Limb (tissue), 2 donors: ENCODE measurements around the gene FFAR4.

Experiments
- DNase-seq, 2 donors: peaks; one replicate each; pipeline ENCODE4 v3.0.0-alpha.2; 2016; ENCODE audit errors: extremely low spot score in 2 of 2

FFAR4 gene

DNA sequence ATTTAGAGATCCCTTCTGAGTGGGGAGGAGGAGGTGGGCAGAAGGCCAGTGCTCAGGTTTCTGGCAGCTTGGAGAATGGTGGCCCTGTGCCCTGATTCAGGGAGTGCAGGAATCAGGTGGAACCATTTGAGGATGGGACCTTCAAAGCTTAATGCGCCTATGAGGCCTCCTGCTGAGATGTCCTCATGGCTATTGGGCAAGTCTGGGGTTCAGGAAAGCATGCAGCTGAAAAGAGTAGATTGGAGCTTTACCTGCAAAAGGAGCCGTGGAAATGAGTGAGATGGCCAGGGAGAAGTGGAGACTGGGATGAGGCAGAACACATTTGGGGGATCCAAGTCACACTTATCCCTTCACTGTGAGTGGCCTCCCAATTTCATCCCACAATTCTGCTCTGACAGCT is 6.1 kb downstream of the FFAR4 start:
- no peak for DNase-seq

DNA sequence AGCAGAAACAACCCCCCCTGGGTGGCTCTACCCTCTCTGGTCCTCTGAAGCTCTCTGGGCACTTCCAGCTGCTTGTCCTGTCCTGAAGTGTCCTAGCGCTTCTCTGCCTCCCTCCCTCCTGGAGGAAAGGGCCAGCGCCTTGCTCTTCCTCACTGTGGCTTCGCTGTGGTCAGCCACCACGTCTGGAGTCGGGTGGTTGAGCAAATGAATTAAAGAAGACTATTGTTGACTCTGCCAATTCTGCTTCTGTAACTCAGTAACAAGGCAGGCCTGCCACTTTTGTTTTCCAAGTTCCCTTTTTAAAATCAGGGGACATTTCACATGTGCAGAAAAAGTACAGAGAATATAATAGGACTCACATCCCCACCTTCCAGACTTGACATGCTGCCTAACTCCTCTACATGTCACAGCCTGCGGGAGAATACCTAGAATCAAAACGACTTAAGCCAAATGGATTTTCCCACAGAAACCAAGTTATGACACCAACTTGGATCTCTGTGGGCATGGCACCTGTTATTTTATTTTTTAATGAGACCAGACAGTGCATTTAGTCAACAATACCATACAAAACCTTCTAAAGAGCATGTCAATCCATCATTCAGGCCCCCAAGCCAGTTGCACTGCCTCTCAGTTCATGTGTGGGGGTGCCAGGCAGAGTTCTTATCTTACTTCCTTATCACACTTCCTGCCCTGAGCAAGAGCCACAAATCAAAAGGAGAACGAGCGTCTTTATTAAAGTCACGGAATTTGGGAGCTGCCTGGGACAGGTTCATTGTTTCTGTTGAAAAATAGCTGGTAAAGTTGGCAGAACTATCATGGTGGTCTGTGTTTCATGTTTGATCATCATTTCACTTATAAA is 6.8 kb downstream of the FFAR4 start:
- DNase-seq = no peak

DNA sequence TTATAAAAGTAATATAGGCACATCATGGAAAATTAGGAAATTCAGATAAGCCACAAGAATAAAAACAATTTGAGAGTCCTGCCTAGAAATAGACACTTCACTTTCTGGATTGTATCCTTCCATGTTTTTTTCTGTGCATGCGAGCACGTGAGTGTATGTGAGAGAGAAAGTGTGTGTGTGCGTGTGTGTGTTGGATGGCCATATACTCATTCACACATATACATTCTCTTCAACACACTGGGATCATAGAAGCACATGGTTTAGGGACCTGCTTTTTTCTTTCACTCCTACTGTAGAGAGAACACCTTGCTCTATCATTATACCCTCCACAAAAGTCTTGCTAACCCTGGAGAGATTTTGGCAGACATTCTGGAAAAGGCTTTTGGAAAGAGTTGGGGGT is 7.5 kb downstream of the FFAR4 start:
- no peak for DNase-seq

DNA sequence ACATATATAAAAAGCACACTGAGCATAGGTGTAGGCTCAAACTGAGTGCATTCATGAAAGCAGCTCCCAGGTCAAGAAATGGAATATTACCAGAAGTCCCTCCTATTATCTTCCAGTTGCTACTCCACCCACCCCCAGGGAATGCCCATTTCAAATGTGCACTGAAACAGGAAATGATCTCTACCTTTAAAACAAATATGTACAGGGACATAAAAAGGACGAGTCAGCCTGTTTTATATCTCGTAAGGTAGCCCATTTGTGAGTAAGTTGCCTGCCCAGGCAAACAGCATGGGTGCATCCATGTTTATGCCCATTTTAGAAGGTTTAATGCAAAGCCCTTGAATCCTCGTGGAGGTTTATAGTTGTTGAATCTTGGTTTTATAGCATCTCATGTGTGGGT is 10.4 kb downstream of the FFAR4 start:
- no peak for DNase-seq

DNA sequence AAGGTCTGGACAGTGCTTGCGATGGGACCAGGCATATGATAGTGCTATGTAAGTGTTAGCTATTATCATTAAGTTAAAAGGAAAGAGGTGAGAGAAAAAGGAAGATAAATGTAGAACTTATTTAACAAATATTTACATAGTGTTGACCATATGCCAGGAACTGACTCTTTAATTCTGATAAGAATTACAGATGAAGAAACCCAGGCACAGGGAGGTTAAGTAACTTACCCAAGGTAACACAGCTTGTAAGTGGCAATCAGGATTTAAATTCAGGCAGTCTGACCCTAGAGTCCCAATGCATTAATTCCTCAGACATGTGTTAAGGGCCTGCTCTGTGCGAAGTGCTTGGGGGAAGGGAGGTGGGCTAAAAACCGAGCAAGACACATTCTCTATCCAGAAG is 11.1 kb downstream of the FFAR4 start:
- no peak for DNase-seq

DNA sequence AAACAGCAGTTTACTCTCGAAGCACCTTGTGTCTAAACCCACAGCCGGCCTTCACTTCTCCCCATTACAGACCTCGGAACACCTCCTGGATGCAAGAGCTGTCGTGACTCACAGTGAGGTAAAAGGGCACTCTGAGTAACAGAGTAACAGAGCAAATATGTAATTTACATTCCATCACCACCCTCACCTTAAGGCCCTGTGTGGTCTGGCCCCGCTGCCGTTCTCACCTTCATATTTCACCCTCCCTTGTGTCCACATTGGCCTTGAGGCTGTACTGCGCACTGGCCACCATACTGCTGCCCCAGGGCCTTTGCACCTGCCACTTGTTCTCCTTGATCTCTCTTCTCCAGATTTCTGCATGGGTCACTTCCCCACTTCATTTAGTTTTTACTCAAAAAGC is 12.6 kb downstream of the FFAR4 start:
- DNase-seq = no peak

DNA sequence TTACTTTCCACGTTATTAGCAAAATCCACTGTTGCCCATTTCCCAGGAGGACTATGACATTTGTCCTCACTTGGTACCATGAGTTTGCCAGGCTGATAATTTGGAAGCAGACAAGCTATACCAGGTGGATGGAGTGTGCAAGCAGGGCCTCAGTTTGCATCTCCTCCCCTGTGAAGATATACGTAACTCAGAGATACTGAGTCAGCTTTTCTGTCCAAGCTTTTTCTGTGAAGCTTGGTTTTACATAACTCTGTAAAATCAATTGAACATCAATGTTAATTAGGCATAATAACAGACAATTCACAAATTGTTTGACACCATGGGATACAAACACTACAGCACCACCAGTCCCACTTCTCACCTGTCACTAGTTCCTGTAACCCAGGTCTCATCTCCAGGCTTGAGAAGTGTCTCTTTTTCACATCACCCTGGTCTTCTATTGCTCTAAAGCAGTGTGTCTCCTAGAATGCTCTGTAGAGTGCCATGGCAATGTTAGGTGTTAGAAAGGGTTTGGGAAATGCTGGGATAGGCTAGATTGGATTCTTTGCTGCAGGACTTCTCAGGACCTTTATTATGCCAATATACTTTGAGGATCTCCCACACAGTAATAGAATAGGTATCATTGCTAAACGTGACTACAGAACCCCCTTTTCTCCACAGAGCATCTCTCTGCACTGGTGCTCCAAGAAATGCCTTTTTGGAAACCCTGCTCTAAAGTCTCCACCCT is 13.7 kb downstream of the FFAR4 start:
- no peak for DNase-seq

DNA sequence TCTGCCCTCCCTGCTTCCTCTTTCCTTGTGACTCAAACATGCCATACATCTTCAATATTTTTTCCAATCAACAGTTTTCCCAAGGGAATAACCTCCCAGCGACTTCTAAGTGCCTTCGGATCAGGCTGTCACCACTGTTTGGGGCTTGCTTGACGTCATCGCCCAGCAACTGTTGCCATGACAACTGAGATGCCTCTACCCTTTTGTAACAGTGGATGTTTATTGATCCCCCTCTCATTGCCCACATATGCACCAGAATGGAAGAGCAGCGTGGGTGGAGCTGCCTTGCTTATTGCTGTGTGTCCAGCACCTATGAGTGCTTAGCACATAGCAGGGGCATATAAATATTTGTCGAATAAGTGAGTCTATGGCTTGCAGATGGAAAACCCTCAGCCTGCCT is 14.4 kb downstream of the FFAR4 start:
- DNase-seq = peak in 1 of 2 donors; percentile 53

DNA sequence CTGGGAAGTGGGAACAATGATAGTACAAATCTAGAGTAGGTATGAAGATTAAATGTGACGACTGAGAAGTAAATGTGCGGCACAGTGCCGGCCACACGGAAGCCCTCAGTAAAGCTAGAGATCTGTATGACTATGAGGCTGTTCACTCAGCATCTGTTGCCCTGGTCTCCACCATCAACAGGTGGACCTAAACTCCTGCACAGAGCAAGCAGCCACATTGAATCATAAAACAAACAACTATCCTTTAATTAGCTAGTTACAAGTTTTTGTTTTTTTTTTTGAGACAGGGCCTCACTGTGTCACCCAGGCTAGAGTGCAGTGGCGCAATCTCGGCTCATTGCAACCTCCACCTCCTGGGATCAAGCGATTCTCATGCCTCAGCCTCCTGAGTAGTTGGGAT is 18.0 kb downstream of the FFAR4 start:
- no peak for DNase-seq

DNA sequence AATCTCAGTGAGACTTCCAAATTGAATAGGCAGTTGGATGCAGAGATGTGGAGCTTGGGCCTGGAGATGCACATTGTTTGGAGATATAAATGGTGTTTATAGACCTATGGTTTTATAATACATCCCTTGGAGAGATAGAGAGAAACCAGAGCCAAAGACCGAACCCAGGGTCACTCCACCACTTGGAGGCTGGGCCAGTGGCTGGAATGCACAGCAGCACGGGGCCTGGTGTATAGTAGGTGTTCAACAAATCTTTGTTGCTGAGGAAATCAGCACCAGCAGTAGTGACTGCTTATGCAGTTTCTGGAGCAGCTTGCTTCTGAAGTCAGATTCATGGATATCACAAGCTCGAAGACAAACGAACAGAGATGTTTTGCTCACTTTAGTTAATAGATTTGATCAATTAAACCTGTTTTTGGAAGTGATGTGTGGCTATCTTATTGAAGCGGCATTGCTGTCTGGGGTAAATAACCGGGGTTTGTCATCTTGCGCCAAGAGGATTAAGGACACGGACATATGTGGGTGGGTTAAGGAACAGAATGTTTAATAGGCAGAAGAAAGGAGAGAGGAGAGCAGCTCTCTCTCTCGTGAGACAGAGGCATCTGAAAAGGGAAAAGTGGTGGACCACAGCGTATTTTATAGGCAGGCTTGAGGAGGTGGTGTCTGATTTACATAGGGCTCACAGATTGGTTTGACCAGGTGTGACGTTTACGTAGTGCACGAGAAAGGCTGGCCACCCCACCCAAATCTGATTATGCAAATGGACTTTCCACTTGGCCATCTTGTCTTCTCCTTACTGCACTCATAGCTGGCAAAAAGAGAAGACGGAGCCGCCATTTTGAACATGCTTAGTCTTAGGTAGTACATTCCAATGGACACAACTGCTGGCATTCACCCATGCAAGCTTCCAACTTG is 23.4 kb downstream of the FFAR4 start:
- DNase-seq = no peak

DNA sequence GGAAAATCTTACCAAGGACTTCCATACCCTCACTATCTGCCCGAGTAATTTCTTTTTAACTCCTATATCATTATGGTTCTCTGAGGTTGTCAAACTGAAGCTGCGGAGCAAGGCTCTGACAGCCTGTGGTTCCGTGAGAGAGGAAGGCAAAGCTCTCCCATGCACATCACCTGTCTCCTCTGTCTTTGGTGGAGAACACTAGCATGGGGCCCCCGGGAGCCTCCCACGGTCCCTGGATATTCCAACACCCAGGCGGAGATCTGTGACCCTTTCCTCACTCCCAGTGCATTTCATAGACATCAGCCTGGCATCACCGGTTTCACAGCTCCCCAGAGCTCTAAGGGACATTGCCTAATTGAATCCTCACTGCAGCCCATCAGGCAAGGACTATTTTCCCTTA is 24.2 kb downstream of the FFAR4 start:
- DNase-seq = no peak

DNA sequence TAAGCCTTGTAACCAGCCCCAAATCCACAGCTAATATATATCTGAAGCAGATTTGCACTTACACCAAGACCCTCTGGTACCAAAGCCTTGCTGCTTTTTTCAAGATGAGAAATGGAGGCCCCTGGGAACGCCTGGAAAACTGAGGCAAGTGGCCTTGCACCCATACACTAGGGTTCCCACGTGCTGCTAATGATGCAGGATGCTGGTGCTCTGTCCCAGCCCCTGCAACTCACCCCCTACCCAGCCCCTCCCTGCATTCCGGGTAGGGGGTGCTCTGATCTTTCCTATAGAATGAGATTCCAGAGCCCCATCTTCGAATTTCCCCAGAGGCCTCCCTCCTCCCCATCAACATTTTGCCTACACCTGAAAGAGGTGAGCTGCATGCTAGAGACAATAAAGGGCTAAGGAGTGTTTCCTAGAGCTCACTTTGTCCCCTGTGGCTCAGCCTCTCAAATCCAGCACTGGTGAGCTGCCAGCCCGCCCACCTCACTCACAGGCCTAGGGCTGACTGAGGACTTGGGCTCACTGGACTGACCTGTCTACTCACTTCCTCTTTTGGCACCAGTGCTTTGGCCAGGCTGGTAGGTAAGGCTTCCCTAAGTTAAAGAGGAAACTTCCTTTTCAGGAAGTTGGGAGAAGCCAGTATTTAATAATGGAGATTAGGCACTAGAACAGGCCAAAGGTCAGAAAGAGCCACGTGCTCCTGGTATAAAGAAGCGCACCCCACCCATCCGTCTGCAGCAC is 24.8 kb downstream of the FFAR4 start:
- DNase-seq = no peak

DNA sequence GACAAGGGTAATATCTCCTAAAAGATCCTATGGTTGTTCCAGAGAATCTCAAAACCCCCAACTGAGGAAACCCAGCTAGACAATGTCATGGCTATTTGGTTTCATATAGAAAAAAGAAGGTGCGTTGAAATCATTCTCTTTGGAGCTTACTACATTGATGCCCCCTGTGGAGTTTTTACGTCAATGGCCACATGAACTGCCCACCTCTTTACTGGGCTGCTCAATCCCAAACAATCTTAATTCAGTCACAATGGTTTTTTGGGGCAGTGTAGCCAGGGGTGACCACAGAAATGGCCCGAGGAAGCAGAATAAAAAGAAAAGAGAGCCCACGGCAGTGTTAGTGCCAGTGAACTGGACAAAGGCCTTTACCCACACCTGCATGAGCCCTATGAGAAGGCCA is 26.8 kb downstream of the FFAR4 start:
- DNase-seq = no peak

DNA sequence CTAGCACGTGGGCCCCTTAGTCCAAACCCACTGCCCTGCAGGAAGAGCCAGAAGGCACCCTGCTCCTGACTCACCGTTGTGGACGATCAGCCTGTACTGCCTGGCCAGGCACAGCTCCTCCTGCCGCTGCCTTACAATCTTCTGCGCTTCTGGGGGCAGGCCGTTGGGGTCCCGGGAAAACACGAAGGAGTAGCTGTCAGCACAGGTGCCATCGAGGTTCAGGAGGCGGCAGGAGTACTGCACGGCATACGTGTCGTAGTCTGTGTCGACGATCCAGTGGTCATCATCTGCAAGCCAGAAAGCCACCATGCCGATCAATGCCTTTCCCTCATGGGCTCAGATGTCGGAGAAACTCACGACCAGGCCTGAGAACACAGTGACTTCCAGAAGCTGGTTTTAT is 27.3 kb downstream of the FFAR4 start:
- no peak for DNase-seq

DNA sequence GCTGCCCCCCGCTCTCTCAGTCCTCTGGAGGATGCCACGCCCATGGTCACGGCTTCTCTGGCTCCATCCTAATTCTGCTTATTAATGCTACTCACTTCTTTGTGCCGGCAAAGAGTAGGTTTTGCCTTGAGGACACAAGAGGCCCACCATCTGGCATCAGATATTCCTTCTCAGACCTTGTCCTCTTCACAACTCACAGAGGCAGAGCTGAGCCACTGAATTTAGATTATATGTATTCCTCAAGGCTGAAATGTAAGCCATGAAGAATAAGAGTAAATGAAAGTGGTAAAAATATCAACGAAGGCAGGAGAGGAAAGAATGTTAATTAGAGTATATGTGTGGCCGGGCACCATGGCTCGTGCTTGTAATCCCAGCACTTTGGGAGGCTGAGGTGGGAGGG is 28.1 kb downstream of the FFAR4 start:
- no peak for DNase-seq

DNA sequence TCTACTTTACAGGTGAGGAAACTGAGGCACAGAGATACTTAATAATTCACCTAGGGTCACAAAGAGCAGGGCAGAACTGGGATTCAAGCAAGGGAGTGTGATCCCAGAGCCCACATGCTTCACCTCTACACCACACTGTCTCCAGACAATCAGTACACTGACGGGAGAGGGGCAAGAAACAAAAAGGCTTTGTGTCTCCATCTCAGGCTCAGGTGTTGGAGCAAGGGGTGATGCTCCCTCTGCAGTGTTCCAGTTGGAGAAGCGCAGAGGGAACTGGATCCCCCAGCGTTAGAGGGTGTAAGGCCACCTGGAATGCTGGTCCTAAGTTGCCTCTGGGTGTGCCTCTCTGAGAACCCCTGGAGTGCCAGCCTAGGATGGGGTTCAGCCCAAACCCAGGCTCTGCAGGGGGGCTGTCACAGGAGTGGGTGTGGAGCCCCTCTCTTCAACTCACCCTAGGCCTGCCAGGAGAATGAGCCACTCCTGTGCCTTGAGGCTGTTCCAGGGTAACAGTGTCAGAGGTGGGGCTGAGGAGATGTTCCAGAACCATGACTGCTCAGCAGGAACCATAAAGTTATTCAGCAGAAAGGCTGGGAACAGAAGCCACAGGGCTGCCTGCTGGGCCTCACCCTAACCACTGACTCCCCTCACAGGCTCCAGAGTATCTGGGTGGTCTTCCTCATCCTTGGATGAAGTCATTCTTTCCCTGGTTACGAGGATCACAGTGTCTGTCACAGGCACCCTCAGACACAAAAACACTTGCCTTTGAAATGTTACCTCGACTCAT is 29.1 kb downstream of the FFAR4 start:
- no peak for DNase-seq

DNA sequence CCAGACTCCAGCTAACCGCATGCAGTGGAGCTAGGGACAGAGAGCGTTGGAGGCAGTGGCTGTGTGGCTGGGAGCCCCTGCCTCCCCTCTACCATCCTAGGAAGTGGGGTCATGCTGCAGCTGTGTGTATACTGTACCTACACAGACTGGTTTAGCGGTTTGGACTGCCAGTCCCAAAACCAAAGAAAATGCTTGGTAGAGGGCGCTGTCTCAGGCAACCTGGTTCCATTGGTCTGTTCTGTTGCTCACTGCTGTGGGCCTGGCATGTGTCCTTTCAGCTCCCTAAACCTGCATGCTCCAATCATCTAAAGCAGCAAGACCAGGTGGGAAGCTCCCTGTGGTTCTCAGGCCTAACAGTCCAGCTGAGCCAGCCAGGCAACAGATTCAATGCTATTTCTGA is 30.1 kb downstream of the FFAR4 start:
- DNase-seq = no peak

DNA sequence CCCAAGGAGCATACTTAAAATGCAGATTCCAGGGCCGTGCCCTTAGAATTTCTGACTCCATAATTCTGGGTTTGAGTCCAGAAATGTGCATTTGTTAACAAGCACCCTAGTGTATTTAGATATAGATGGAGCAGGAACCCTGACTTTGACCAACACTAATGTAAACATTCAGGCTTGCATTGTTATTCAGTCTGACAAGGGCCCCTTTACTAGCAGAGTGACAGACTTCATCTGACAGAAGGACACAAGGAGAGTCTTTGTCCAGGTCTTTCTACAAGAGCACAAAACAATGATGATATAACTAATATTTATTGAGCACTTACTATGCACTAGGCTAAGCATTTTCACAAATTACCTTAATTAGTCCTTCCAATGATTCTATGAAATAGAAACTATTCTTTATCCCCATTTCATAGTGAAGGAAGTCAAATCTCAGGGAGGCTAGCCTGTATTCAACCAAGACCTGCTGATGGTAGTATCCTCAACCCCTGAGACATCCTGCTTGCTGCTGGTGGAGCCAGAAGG is 30.7 kb downstream of the FFAR4 start:
- DNase-seq = no peak

DNA sequence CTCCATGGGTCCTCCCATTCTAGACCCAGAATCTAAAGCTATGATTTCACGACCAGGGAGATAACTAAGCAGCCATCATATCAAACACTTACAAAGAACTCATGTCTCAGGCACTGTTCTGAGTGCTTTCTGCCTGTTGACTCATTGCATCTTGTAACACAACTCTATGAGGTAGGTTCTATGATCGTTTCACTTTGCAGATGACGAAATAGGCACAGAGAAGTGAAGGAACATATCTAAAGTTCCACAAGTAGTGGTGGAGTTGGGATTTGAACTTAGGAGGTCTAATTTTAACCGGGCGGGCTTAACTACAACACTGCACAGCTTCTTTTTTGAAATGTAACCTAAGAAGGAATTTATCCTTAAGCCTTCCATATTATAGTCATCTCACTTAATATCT is 31.7 kb downstream of the FFAR4 start:
- no peak for DNase-seq

DNA sequence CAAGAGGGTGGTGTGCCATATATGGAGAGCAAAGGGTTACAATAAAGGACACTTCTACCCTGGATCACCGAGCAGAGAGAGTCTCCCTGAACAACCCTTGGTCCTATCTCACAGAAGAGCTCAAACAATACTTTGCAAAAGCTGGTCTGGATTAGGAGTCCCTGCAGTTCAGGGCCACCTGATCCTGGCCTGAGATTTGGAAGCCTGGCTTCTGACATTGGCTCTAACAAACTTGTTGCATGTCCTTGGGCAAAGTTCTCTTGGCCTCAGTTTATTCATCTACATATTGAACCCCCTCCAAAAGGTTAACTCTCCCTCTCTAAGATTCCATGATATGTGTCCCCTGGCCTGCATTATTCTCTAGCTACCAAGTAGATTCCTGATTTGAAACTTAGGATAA is 32.9 kb downstream of the FFAR4 start:
- no peak for DNase-seq
